Rectal smooth muscle tissue (tissue), 1 donor: ENCODE measurements around the gene KLB.
"Not testable (repeated sequence)": the region's sequence is repeated elsewhere in the genome, so short reads cannot be mapped to it uniquely, and the experiment has no call there.

Experiments
- H3K27ac ChIP-seq: one replicate; pipeline ENCODE4 v1.7.0; 2013; ENCODE audit warnings: low read depth, low read length, inconsistent platforms
- H3K27me3 ChIP-seq: one replicate; pipeline ENCODE4 v1.7.0; 2013; ENCODE audit warnings: low read length; ENCODE audit not compliant: control insufficient read depth, insufficient read depth
- H3K36me3 ChIP-seq: one replicate; pipeline ENCODE4 v1.7.0; 2013; ENCODE audit warnings: low read length; ENCODE audit not compliant: control insufficient read depth, insufficient read depth
- H3K4me1 ChIP-seq: one replicate; pipeline ENCODE4 v1.7.0; 2013; ENCODE audit warnings: low read length; ENCODE audit not compliant: control insufficient read depth, insufficient read depth
- H3K4me3 ChIP-seq: one replicate; pipeline ENCODE4 v1.7.0; 2013; ENCODE audit warnings: low read length
- H3K9ac ChIP-seq: one replicate; pipeline ENCODE4 v1.7.0; 2013; ENCODE audit warnings: low read length

Gene KLB

DNA sequence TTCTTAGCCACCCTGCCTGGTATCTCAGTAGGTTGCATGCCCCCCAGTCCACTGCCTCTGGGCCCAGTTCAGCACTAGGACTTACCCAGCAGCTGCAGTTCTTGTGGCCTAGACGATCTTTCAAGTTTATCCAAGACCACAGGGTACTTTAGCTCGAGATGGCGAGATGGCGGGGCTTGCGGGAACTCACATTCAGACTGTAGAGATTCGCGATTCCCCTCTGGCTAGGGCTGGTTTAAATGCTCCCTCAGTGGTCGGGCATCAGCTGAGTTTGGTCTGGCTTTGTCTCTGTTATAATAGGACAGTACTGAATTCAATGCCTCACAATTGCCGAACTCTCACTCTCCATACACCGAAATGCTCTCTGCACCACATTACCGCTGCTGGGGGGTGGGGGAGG, 22.2 kb upstream of the KLB start:
- Histone ChIP-seq H3K27me3 (no peaks in the 10 kb centered on the region), H3K36me3 (no peaks in the 10 kb centered on the region), H3K4me1 (no peaks in the 10 kb centered on the region), H3K9ac (no peak overlapping the region), H3K27ac (no peak overlapping the region), H3K4me3 (no peak overlapping the region)

DNA sequence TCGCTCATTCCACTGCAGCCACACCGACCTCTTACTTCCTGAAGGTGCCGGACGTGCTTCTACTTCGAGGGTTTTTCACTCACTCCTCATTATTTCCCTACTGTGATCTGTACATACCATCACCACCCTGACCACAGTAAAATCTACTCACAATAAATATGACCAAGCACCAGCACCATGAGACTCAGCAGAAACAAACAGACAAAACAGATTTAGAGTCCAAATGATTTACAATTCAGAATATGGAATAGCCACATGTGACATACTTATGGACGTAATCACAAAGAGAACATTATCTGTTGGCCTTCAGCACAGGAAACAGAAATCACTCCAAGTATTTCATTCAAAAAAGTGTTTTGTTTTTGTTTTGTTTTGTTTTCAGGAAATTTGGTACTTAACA, 16.1 kb upstream of the KLB start:
- Histone ChIP-seq H3K4me3 (no peak overlapping the region), H3K36me3 (no peaks in the 10 kb centered on the region), H3K27ac (no peak overlapping the region), H3K9ac (no peak overlapping the region), H3K4me1 (no peaks in the 10 kb centered on the region), H3K27me3 (no peaks in the 10 kb centered on the region)

DNA sequence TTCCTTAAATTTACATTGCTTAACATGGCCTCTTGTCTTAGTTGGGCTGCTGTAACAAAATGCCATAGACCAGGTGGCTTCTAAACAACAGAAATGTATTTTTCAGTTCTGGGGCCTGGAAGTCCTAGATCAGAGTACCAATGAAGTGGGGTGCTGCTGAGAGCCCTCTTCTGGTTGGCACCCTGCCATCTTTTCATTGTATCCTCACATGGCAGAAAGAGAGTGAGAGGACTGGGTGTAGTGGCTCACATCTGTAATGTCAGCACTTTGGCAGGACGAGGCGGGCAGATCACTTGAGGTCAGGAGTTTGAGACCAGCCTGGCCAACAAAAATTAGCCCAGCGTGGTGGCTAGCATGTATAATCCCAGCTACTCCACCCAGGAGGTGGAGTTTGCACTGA, 12.0 kb upstream of the KLB start:
- Histone ChIP-seq H3K9ac (no peak overlapping the region), H3K4me1 (no peaks in the 10 kb centered on the region), H3K27me3 (no peaks in the 10 kb centered on the region), H3K4me3 (no peak overlapping the region), H3K27ac (no peak overlapping the region), H3K36me3 (no peaks in the 10 kb centered on the region)

DNA sequence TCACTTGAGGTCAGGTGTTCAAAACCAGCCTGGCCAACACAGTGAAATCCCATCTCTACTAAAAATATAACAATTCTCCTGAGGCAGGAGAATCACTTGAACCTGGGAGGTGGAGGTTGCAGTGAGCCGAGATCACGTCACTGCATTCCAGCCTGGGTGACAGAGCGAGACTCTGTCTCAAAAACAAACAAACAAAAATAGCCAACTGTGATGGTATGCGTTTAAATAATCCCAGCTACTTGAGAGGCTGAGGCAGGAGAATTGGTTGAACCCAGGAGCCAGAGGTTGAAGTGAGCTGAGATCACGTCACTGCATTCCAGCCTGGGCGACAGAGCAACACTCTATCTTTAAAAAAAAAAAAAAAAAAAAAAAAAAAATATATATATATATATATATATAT, 5.1 kb upstream of the KLB start:
- H3K27me3 ChIP-seq, H3K9ac ChIP-seq, H3K4me3 ChIP-seq, H3K36me3 ChIP-seq, H3K27ac ChIP-seq, H3K4me1 ChIP-seq: not testable (repeated sequence)

DNA sequence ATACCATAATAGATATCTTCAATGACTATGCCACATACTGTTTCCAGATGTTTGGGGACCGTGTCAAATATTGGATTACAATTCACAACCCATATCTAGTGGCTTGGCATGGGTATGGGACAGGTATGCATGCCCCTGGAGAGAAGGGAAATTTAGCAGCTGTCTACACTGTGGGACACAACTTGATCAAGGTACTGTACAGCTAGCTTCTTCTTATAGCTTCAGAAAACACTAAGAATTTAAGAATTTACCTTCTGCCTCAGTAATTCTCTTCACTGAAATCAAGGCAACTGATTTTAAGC, 805 bp downstream of the KLB start:
- H3K27ac ChIP-seq, result no peak overlapping the region
- H3K36me3 ChIP-seq, result no peaks in the 10 kb centered on the region
- no peaks in the 10 kb centered on the region for H3K27me3 ChIP-seq
- H3K4me3 ChIP-seq, result no peak overlapping the region
- no peaks in the 10 kb centered on the region for H3K4me1 ChIP-seq
- H3K9ac ChIP-seq, result no peak overlapping the region

DNA sequence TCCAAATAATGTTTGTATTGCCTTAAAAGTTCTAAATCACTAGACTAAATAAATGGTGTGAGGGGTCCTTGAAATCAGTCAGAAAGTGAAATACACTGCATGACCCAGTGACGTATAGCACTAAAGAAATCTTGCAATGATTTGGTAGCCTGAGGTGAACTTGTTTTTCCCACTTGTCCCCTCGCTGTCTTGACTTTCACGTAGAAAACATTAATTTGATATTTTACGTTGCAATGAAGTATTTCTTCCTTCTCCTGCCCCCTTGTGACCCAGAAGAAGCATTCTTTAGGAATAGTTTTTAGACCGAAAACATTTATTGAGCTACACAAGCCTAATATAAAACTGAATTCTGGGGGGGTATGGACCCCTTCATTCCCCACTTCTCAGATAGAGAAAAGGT, 3.7 kb downstream of the KLB start:
- Histone ChIP-seq H3K4me3 (no peak overlapping the region), H3K4me1 (no peaks in the 10 kb centered on the region), H3K9ac (no peak overlapping the region), H3K27ac (no peak overlapping the region), H3K27me3 (no peaks in the 10 kb centered on the region), H3K36me3 (no peaks in the 10 kb centered on the region)

DNA sequence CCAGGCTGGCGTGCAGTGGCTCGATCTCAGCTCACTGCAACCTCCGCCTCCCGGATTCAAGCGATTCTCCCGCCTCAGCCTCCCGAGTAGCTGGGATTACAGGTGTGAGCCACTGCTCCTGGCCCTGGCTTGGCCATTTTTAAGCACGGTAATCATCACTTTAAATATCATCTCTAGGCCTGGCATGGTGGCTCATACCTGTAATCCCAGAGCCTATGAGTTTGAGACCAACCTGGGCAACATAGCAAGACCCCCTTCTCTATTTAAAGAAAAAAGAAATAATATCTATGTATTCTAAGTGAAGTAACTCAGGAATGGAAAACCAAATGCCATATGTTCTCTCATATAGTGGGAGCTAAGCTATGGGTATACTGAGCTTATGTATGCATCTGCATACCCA, 4.8 kb downstream of the KLB start:
- not testable (repeated sequence) for H3K36me3 ChIP-seq, H3K4me1 ChIP-seq, H3K4me3 ChIP-seq, H3K9ac ChIP-seq, H3K27me3 ChIP-seq, H3K27ac ChIP-seq

DNA sequence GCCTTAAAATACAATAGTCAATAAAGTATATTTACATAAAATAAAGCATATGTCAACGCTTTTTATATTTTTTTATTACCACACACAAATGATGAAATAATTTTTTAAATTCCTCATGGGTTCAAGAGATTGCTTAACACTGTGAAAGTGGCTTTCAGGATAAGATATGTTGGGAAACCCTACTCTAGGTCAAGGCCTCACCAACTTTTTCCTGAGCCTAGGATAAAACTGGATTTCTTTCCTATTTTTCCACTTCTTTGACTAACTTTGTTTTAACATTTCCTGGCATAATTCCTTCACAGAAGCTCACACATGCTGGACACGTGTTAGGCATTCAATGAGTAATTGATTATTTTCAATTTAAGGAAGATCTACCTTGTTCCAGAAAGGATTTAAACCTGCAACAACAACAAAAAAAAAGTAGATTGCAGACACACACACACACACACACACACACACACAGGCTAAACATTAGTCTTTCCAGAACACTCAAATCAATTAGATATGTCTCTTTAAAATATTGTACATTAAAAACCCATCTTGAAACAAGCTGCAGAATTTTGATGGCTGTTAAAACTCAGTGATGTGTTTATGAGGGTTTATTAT, 9.1 kb downstream of the KLB start:
- H3K27ac ChIP-seq, result no peak overlapping the region
- H3K9ac ChIP-seq, result no peak overlapping the region
- H3K27me3 ChIP-seq, result no peaks in the 10 kb centered on the region
- no peak overlapping the region for H3K4me3 ChIP-seq
- H3K36me3 ChIP-seq, result no peaks in the 10 kb centered on the region
- no peaks in the 10 kb centered on the region for H3K4me1 ChIP-seq

DNA sequence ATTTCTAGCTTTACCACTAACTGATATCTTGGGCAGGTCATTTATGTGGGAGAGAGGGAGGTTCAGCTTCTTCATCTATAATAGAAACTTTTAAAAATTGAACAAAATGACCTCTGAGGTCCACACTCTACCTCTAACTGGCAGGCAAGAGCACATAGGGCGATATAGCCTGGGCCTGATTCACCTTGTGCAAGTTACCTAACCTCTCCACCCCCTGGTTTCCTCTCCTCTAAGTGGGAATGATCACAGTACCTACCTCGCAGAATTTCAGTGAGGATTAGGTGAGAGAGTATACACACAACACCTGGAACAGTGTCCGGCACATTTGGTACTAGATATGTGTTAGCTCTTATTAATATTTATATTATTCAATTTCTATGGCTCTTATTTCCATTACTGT, 15.5 kb downstream of the KLB start:
- Histone ChIP-seq H3K27ac (no peak overlapping the region), H3K27me3 (no peaks in the 10 kb centered on the region), H3K4me3 (no peak overlapping the region), H3K36me3 (no peaks in the 10 kb centered on the region), H3K4me1 (no peaks in the 10 kb centered on the region), H3K9ac (no peak overlapping the region)

DNA sequence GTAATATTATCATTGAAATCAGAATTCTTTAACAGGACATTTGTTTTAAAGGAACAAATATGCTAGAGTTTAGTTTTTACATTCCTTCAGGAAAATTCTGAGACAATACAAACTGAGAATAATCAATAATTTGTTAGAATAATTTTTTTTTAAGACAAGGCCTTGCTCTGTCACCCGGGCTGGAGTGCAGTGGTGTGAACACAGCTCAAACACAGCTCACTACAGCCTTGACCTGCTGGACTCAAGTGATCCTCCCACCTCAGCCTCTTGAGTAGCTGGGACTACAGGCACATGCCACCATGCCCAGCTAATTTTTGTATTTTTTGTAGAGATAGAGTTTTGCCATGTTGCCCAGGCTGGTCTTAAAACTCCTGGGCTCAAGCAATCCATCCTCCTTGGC, 18.6 kb downstream of the KLB start:
- not testable (repeated sequence) for H3K27me3 ChIP-seq, H3K36me3 ChIP-seq, H3K4me1 ChIP-seq, H3K4me3 ChIP-seq, H3K9ac ChIP-seq, H3K27ac ChIP-seq

DNA sequence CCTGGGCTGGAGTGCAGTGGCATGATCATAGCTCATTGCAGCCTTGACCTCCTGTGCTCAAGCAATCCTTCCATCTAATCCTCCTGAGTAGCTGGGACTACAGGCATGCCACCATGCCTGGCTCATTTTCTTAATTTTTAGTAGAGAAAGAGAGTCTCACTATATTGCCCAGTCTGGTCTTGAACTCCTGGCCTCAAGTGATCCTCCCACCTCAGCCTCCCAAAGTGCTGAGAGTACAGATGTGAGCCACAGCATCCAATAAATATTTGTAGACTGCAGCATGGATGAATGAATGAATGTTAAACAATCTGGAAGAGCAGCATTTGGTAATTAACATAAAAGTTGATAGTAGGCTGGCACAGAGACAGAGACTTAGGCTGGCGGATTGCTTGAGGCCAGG, 20.0 kb downstream of the KLB start:
- Histone ChIP-seq H3K4me1 (no peaks in the 10 kb centered on the region), H3K4me3 (no peak overlapping the region), H3K27ac (no peak overlapping the region), H3K27me3 (no peaks in the 10 kb centered on the region), H3K9ac (no peak overlapping the region), H3K36me3 (no peaks in the 10 kb centered on the region)

DNA sequence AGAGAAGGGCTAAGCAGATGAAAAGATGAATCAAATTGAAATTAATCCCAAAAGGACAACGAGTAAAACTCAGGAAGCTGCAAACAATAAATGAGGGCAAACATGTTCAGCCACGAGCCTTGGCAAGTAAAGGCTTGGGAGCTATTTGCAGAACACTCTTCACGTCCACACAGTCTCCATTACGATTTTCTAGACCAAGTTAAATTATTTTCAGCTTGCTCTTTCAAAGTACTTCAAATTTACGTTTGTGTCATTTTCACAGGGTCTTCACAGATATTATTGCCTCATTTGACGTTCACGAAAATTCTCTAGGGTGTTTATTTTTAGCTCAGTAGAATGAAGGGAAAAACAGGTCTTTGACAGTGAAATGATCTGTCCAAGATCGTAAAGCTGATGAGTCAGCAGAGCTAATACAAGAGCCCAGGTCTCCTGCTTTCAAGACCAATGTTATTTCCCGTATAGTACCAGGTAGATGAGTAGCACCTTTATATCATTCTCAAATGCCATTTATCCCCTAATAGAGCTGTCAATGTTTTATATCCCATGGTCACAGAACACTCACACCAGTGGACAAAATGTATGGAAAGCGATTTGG, 20.9 kb downstream of the KLB start:
- Histone ChIP-seq H3K4me3 (no peak overlapping the region), H3K36me3 (no peaks in the 10 kb centered on the region), H3K9ac (no peak overlapping the region), H3K27me3 (no peaks in the 10 kb centered on the region), H3K4me1 (no peaks in the 10 kb centered on the region), H3K27ac (no peak overlapping the region)

DNA sequence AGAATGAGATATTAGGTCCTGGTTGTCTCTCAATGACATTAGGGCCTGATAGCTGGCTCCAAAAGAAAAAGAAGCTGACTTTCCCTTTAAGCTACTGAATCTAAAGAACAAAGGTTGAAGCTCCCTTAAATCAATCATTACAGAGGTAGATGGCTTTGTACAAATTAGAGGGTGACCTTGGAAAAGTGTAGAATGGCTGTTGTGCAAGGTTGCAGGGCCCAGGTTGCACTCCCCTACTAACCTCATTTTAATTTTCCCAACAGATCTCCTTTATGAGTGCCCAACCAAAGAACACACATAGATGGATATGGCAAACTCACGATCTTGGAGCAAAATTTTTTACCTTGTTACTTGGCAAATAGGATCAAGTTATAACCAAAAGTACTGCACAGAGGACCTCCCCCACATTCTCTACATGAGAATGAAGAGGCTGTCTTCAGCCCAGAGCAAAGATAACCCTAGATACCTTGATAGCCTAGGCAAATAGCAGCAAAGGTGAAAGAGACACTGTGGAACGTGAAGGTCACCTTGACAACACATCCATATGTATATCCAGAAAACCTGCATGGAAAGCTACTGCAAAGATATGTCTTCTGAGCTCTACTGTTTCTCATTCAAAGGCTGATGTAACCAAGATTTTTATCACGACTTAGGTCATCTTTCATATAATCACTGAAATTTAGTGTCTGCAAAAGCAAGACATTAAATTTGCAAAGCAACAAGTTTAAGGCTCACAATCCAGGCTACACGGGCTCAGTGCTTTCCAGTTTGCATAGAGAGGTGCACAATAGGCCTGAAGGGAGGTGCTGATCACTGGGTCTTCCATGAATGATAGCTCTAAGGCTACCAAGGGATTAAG, 23.0 kb downstream of the KLB start:
- H3K4me1 ChIP-seq, result no peaks in the 10 kb centered on the region
- no peak overlapping the region for H3K27ac ChIP-seq
- no peak overlapping the region for H3K9ac ChIP-seq
- no peaks in the 10 kb centered on the region for H3K27me3 ChIP-seq
- no peak overlapping the region for H3K4me3 ChIP-seq
- no peaks in the 10 kb centered on the region for H3K36me3 ChIP-seq
